Muscle of back (tissue), 11 donors: ENCODE data around the gene FKBP3. TPM values are rescaled to one million over a fixed set of nuclear protein-coding genes. Genes with fewer than 3 reads are reported as not detected.

ENCODE experiments used
- DNase-seq, 3 donors: peaks; one replicate each; pipeline versions ENCODE4 v3.0.0 to v3.0.0-alpha.2; 2013
- polyA plus RNA-seq, 10 donors: library from polyadenylated mRNA; unstranded; fragments of 120-200 nt; gene quantifications; one replicate each; pipeline ENCODE4 v1.2.1, GENCODE V29; 2013; ENCODE audit not compliant: insufficient read length in 10 of 10

Gene FKBP3
- polyA plus RNA-seq, 10 donors: 117 to 144 (median 126) TPM

DNA sequence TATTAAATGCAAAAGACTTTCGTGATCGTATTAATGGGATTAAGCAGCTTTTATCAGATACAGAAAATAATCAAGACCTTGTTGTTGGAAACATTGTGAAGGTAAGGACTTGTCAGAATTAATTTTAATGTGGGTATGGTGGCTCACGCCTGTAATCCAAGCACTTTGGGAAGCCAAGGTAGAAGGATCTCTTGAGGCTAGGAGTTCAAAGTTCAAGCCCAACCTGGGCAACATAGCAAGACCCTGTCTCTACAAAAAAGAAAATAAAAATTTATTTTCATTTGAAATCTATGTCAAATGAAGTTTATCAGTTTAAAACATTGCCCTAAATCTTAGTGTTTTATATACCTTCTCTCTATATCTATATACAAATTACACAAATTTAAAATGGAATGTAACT lies 67.6 kb downstream of the FKBP3 start:
- DNase-seq: no peak

DNA sequence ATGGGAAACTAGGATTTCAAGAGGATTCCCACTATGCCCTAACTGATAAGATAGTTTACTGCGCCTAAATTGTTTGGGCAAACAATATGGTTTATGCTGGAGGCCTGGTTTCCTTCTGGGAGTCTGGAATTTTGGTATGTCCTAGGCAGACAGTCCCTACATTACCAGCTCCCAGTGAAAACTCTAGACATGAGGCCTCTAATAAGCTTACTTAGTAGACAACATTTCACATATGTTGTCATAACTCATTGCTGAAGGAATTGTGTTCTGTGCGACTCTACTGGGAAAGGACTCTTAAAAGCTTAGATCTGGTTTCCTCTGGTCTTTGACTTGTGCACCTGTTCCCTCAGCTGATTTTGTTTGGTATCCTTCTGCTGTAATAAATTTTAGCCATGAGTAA lies 68.3 kb downstream of the FKBP3 start:
- peak; percentile 2 to 43 (median 6) for DNase-seq

Other genes with a start within 250 kb of the FKBP3 start
- gene KLHL28, start 172.5 kb downstream of the FKBP3 start, polyA plus RNA-seq: 10 to 100 TPM in 9 of 10 donors, 1 to 10 TPM in 1; 9.8 to 20.1 (median 15.4) TPM
- 10 to 100 TPM; 19.1 to 32.7 (median 28.1) TPM for gene TOGARAM1, start 172.3 kb downstream of the FKBP3 start, polyA plus RNA-seq
- gene PRPF39, start 50.4 kb downstream of the FKBP3 start, polyA plus RNA-seq: 10 to 100 TPM; 35.7 to 70.2 (median 49.1) TPM
- 10 to 100 TPM in 2 of 10 donors, 1 to 10 TPM in 8; 4.0 to 13.1 (median 7.0) TPM for gene FANCM, start 1.4 kb upstream of the FKBP3 start, polyA plus RNA-seq
- 10 to 100 TPM; 14.3 to 33.8 (median 22.0) TPM for gene MIS18BP1, start 118.7 kb upstream of the FKBP3 start, polyA plus RNA-seq